HG02588 (cell line): ENCODE results near the gene MRPS21.
A peak's percentile ranks its signal among the peaks of the same experiment; 100 is the strongest.
"Not testable (repeated sequence)": the region's sequence is repeated elsewhere in the genome, so short reads cannot be mapped to it uniquely, and the experiment has no call there.

Experiments
- ATAC-seq: cut with Tn5 transposase; IDR thresholded peaks from one replicate; pipeline ENCODE4 v1.9.1; 2021; ENCODE audit warnings: mild to moderate bottlenecking, moderate library complexity; ENCODE audit not compliant: unreplicated experiment

Gene MRPS21

GRCh38 chr1:150281221-150281757, 12.4 kb upstream of the MRPS21 start:
- ATAC-seq, result no peak

GRCh38 chr1:150281758-150282557, 11.7 kb upstream of the MRPS21 start, which contains the start of gene CIART:
CIART (plus strand) TSS chr1:150282554; CDS start chr1:150283268, 714 bp downstream.
- peak; percentile 58 for ATAC-seq

- peak; percentile 10 for ATAC-seq
Measured at GRCh38 chr1:150282558-150282958, 11.1 kb upstream of the MRPS21 start.

GRCh38 chr1:150283260-150283659, 10.4 kb upstream of the MRPS21 start:
- no peak for ATAC-seq

GRCh38 chr1:150288382-150288781, 5.3 kb upstream of the MRPS21 start:
- no peak for ATAC-seq

- no peak for ATAC-seq
Measured at GRCh38 chr1:150288822-150289221, 4.8 kb upstream of the MRPS21 start.

GRCh38 chr1:150295476-150295875, 1.8 kb downstream of the MRPS21 start:
- no peak for ATAC-seq

GRCh38 chr1:150299716-150300115, 6.1 kb downstream of the MRPS21 start:
- ATAC-seq, result no peak

GRCh38 chr1:150302338-150302737, 8.7 kb downstream of the MRPS21 start:
- no peak for ATAC-seq

GRCh38 chr1:150302902-150303301, 9.2 kb downstream of the MRPS21 start:
- ATAC-seq, result no peak

- ATAC-seq, result not testable (repeated sequence)
Measured at GRCh38 chr1:150308585-150308984, 14.9 kb downstream of the MRPS21 start.

- no peak for ATAC-seq
Measured at GRCh38 chr1:150309758-150310508, 16.3 kb downstream of the MRPS21 start.

GRCh38 chr1:150311762-150312161, 18.1 kb downstream of the MRPS21 start:
- ATAC-seq, result no peak

- ATAC-seq, result not testable (repeated sequence)
Measured at GRCh38 chr1:150314691-150315090, 21.0 kb downstream of the MRPS21 start.

- ATAC-seq, result no peak
Measured at GRCh38 chr1:150320667-150320978, 27.0 kb downstream of the MRPS21 start.

GRCh38 chr1:150321826-150322166, 28.1 kb downstream of the MRPS21 start:
- no peak for ATAC-seq

GRCh38 chr1:150322310-150322709, 28.6 kb downstream of the MRPS21 start:
- no peak for ATAC-seq

- no peak for ATAC-seq
Measured at GRCh38 chr1:150332651-150333290, 39.1 kb downstream of the MRPS21 start.

- ATAC-seq, result no peak
Measured at GRCh38 chr1:150346316-150346715, 52.7 kb downstream of the MRPS21 start.

- no peak for ATAC-seq
Measured at GRCh38 chr1:150352866-150353265, 59.2 kb downstream of the MRPS21 start.
